22Rv1 (cell line): Measurements from ENCODE around the gene FAM47E.

Experiments
- CTCF ChIP-seq: fragments of 450-650 bp; IDR thresholded peaks from 2 replicates; pipeline ENCODE4 v1.5.1; 2017; ENCODE audit warnings: mild to moderate bottlenecking
- ZFX ChIP-seq: fragments of 450-650 bp; IDR thresholded peaks from 2 replicates; pipeline ENCODE4 v1.6.1; 2017; ENCODE audit warnings: antibody characterized with exemption, borderline replicate concordance

- TF ChIP-seq CTCF (no peak), ZFX (no peak)
Observed at GRCh38 chr4:76266627-76267026, 15.1 kb downstream of the FAM47E start.
